HG02970 (cell line): Measurements from ENCODE around the gene PKHD1.
A peak's percentile ranks its signal among the peaks of the same experiment; 100 is the strongest.

Source experiments
- ATAC-seq: cut with Tn5 transposase; IDR thresholded peaks from one replicate; pipeline ENCODE4 v1.9.1; 2021; ENCODE audit warnings: mild to moderate bottlenecking, moderate library complexity, moderate number of reproducible peaks; ENCODE audit not compliant: unreplicated experiment, low FRiP score

PKHD1 gene

DNA sequence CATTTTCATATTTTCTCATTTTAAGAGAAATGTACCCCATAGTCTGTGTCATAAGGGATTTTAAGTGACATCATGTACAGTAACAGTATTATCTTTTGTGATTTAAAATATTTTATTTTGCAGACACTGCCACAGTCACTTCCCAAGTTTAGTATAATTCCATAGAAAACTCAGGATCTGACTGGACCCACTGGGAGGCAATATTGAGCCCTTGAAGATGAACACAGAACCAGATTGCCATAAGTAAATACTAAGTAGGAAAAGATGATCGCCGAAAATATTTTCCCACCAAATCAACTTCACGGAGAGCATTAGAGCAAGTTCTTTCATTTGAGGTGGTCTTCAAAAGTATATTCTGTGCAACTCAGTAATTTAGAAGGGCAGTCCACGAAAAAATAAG is 17.6 kb upstream of the PKHD1 start:
- no peak for ATAC-seq

DNA sequence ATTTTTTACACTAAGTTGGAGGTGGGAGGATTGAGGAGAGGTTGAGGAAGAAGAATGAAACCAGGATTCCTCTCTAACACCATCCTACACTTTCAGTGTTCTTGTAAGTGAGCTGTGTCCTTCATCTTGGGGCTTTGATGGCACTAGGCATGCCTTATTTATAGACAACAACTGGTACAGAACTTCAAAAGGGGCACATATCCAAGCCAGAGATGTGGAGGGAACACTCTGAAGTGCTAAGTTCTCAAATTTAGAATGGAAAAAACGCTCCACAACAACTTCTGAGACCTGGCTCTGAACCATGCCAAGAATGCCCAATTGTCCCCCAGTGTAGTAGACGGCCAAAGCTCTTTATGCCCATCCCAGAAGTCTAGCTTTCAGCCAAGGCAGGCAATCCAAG is 16.2 kb upstream of the PKHD1 start:
- ATAC-seq = no peak

DNA sequence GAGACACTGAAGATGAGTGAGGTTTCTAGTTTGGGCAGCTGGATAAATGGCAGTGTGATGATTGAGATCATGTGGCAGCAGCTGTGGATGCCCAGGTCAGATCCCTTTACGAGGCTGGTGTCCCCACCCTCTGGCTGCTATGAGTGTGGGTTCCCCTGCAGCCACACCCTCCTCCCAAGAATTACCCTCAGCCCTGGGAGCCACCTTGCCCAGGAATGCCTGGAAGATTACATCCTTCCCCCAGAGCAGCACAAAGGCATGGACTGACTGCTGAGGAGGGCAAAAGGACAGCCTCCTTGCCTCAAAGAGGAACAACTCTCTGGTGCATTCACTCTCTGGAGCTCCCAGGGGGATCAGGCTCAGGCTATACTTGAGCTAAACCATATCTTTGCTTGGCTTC is 15.0 kb upstream of the PKHD1 start:
- no peak for ATAC-seq

DNA sequence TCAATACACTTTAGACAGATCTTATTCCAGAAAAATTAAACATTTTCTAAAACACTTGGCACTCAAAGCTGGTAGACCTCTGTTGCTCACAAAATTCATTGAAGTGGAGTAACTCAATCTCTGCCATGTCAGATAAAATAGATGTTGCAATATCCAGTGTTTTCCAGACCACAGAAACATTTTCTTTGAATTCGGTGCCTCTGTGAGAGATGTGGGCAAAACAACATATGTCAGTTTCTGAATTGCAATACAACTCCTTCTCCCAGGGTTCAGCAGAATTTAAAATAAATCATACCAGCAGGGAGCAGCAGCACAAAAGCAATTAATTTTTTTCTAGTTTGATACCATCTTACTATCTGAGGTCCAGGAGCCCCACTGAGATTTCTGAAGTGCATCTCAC is 11.3 kb upstream of the PKHD1 start:
- ATAC-seq = no peak

DNA sequence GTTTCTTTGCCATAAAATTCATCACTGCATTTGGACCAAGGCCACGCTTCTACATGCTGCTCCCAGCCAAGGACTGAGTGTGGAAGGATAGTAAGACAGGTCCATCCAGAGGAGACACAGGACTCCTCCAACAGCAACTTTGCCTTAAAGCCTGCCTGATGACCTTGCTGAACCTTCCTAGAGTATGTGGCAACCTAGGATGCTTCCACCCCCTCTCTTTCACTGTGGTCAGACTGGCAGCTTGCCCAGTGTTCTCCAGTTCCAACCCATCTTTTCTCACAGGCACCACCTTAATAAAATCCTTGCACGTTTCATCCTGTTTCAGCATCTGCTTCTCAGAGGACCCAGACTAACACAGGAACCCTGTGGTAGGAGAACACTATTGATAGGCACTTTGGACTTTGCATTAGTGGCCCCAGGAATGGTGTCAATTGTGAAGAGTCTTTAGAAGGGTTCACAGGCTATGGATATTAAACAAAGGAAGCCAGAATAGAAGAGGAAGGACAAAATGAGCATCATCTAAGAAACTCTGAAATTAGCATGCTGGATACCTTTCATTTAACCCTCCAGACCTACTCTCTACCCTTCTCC is 2.4 kb upstream of the PKHD1 start:
- ATAC-seq = no peak

DNA sequence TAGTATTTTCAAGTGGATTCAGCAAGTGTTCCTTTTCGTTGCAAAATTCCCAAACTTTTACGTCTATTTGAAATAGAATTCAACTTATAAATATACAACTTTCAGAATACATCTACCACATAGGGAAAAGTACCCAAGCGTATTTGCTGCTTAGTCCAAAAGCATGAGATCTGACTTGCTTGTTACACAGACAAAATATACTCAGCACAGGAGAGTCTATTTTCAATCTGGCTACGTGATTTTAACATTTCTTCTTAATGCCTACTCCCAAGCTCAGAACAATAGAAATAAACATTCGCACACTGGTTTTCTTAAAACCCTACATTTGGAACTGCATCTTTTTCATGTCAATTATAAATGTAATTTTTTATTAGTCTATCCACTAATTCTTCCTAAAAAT is 672 bp downstream of the PKHD1 start:
- ATAC-seq = no peak

DNA sequence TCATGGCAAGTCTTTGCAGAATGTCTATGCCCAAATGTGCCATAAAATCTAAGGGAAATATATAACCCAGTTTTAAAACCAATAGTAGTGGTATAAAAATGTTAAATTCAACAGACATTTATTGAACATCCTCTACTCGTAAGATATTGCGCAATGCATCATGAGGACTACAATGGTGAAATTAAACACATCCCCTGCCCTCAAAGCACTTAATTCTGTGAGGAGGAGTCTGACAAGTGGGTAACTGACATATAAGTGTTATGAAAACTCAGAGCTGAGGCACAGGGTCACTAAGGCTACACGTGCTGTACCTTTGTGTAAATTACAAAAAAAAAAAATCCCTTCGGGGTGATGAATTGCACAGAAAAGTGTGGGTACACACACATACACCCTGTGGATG is 6.2 kb downstream of the PKHD1 start:
- ATAC-seq = no peak

DNA sequence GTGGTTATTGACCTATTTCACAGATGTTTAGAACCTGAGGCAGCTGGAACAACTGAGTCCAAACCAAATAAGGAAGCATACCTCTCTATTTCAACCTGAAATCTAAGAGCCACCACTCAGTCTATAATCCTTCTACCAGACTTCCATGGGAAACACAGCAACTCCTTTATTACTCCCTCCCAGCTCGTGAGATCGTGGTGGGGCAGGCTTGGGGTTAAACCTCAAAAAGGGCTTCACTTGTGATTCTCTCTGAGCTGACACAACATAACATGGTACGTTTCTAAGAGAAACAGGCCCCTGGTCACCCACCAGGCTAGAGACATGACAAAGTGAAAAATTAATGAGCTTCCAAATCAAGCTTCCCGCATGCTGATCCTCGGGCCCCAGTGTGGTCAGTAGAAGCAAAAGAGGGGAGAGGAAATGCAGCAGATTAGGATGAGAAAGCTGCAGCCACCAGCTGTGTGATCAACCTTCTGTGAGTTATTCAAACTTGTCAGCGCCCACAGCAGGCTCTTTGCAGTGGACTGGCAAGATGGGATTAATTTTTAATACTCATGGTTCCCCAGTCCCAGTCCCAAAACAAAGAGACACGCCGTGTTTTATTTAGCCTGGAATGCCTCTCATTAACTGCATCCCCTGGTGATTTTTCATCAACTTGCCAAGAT is 9.3 kb downstream of the PKHD1 start:
- ATAC-seq = no peak

DNA sequence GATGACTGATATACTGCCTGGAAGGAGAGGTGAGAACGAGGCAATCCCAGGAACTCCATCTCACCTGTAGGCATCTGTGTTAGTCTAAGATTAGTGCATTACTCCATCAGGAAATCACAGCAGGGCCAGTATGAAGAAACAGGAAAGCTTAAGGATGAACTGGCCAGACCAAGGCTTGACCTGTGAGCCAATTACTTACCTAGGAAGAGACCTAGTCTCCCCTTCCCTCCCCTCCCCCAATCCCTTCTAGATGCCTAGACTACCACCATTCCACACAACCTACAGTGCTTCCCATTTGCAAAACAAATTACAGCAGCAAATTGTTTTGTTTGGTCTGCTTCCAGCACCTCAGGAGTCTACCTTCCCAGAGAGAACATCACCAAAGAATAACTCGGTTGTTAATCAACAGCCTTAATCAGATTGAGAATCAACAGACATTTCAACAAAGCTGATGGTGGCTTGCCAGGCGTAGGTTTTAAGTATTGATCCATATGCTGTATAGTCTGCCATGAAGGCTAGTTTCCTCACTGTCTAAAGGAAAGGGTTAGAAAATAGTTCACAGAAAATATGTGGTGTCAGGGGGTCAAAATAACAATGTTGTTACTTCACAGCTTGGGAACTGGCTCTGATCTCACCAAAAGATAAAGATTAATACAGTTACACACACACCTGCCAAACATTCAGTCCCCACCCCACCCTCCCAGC is 10.1 kb downstream of the PKHD1 start:
- no peak for ATAC-seq

DNA sequence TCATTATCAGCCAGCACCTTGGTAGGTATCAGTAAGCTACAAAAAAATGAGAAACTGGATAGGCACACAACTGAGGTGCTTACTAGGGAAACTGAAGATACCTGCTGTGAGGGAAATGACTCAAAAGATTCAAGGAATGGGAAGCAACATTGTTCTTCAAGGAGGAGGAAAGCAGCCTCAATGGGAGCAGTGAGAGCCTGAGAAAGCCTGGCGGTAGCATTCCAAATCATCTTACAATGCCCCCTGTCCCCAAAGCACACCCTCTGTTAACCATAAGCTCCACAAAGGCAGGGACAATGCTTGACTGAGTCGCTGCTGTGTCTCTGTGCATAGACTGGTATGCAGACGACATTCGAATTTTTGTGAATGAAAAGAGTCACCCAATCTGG is 10.6 kb downstream of the PKHD1 start:
- ATAC-seq = no peak

DNA sequence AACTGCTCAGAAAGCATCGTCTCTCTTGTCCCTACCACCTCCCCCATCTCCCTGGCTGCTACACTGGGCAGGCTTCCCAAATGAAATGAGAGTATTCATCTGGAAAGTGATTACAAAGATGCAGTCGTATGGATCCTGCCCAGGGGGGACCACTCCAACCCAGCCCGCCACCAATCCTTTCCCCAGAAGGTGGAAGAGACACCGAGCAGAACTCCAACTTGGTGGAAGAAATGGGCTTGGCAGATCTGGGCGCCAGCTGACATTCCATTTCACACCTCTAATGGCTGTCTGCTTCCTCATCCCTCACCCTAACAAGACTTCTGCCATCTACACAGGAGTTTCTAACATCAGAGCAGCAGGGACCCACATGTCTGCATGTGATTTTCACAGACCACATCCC is 12.7 kb downstream of the PKHD1 start:
- no peak for ATAC-seq

DNA sequence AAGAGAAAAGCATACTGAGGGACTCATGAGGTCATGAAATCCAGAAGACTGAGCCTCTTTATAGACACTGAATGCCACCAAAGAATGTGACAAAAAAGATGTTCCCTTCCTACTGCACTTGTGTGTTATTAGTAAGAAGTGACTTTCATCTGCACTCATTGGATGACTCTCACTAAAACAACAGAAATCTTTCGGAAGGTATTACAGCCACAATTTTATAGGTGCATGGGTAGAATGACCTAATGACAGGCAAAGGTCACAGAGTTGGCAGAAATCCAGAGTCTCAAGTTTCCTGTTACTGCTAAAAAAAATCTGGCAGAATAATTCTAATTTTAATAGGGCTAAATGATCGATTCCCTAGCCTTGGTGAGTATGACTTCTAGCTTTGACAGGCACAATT is 13.3 kb downstream of the PKHD1 start:
- ATAC-seq = no peak

DNA sequence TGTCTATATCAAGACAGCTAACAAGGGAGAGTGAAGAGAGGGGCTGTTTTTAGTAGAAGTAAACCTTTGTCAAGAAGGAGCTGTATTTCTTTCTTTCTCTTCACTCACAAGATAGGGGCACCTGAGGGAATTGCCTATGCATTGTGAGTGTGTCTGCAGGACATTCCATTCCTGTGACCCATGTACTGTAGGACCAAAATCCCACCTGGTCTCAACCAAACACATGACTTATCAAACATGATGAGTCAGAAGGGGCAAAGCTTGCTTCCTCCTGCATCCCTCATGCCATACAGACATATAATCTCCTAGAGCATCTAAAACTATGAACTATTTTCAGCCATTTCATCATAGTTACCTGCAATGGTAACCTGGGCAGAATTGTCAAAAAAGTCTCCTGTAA is 21.8 kb downstream of the PKHD1 start:
- ATAC-seq = no peak

DNA sequence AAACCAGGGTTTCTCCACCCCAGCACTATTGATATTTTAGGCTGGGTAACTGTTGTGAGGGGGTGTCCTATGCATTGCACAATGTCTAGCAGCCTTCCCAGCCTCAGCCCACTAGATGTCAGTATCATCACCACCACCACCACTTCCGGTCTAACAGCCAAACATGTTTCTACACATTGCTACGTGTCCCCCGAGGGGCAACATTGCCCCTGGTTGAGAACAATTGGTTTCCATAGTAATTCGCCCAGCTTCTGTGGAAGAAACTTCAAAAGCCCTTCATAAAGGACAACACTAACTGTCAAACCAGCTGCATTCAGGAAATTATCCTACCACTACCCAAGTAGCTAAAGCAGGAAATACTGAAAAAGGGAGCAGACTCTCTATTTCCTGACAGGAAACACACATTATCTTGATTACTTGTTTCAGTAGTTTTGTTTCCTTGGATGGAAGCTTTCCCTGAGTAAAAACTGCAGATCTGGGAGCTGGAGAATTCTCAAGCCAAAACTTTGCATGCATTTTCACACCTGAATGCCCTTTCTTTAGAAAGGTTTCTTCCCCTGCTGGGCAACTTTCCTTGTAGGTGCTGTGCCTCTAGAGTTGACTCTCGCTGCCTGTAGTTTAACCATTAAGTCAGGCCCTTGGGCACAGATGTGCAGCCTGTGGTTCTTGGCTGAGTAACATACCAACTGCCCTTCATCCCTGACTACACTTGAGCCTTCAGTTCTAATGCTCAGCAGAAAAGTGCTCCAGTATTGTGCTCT is 23.6 kb downstream of the PKHD1 start:
- ATAC-seq = peak; percentile 99

DNA sequence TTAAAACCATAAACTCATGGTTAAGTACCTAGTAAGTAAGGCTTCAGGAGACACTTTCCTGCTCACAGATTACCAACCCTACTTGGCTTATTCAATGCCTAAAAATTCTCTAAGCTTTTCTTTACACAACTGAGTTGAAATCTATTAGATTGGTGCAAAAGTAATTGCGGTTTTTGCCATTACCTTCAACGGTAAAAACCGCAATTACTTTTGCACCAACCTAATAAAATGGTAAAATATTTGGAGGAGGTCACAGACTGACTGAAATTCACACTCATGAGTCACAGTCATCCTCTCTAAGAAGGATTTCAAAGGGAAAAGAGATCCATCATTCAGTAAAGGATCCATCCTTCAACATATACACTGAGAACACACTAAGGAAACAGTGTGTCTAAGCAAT is 25.9 kb downstream of the PKHD1 start:
- no peak for ATAC-seq

DNA sequence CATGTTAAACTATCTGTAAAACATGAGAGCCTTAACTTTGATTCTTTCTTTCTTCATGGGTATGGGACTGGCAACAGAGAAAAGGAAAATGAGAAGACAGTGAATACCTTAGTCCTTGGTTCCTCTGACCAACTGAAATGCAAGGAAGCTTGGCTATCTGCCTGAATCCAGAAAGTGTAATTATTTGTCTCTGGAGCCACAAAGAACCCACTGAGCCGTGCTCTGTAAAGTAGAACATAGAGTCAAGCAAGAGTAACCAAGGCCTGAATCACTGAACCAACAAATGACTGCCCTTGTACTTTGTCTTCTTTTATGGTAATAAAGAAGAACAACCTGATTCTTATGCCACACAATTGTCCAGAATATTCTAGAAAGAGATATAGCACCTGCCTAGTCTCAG is 27.6 kb downstream of the PKHD1 start:
- no peak for ATAC-seq

DNA sequence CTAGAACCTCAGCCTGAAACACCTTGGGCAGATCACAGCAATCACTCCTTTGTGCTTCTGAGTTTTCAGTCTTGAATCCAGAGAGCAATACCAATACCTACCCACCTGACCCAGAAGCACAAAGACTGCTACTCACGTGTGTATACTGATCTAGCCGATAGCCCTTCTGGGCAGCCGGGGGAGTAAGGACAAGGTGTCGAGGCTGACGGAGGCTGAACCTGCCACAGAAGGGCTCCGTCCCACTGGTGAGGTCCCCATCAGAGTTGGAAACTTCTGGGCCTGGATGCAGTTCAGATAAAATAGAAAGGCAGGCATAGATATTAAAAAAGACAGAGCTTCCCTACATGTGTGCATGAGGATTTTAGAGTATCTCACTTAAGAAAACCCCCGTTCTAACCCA is 32.0 kb downstream of the PKHD1 start:
- ATAC-seq = no peak

DNA sequence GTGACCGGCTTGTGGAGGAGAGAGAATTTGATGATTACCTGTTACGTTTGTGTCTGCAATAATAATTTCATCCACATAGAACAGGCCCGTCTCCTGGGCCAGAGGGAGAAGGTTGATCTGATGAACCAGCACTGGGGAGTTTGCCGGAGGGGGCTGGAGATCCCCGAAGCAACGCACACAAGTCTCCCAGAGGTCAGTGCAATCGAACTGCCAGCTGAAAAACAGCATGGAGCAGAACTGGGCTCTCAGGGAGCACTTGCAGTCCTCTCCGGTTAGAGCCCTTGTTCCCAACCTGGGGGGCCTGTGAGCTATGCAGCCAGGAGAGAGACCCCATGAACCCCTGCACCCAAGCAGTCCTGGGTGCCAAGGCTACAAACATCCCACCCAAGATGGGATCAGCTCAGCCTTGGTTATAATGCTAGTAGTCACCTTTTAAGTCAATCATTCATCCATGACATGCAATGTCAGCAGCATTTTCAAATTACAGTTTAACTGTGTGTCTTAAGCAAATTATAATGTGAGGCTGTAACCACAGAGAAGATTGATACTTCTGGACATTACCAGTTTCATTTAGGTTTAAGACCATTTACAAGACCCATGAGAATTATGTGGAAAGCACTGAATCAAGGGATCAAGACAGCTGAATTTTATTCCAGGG is 34.2 kb downstream of the PKHD1 start:
- no peak for ATAC-seq

DNA sequence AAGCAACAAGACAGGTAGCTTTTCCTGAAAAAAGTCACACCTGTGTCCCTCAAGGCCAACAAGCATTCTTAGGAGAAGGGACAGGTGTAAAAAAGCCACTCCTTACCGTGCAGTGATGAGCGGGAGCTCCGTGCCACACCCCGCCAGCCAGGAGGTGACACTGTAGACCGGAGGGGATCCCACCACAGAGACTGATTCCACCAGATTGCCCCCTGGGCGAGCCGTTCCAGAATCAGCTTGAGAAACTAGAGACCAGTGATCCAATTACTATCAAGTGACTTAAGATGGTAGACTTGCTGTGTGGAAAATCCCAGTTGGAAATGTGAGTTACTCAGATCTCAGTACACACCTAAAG is 37.4 kb downstream of the PKHD1 start:
- ATAC-seq = no peak

DNA sequence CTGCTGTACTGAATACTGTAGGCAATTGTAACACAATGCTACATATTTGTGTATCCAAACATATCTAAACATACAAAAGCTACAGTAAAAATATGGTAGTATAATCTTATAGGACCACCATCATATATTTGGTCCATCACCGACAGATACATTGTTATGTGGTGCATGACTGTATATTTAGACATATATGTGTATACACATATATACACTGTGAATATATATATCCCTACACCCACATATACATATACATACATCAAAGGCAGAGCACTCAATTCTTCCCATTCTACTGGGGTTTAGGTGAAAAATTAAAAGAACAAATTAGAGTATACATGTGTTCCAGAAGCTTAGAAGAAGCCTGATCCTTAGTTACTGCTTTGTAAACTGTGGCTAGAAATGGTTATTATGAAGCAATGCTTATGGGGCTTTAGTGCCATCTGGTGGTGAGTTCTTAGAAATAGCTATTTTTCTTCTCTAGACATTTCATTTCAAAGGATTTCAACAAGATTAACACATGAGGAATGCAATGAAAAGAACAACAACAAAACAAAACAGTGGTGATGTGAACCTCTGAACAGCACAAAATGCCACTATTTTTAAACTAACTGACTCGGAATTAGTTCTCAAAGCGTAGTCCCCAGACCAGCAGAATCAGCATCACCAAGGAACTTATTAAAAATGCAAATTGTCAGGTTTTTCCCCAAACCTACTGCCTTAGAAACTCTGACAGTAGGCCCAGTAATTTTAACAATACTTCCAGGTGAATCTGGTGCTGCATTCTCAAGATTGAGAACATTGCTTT is 38.0 kb downstream of the PKHD1 start:
- ATAC-seq = no peak
